Keratinocyte (primary cell): ENCODE results near the gene JAKMIP1.

Experiments used
- EZH2 ChIP-seq: IDR thresholded peaks from one replicate; pipeline ENCODE4 v1.6.1; 2012; ENCODE audit warnings: inconsistent platforms, mild to moderate bottlenecking, low read length, moderate library complexity
- TF ChIP-seq, protein P1 (sequence below), 3 experiments: IDR thresholded peaks in 1 of 3; conservative IDR thresholded peaks in 1 of 3; optimal IDR thresholded peaks in 1 of 3; 2 replicates in 2 of 3; 3 replicates in 1 of 3; pipeline versions ENCODE3 to v1.5.1; 2011; ENCODE audit warnings: low read length in 3 of 3, mild to moderate bottlenecking in 3 of 3, moderate library complexity in 2 of 3, control low read depth in 1 of 3, inconsistent platforms in 1 of 3; ENCODE audit not compliant: insufficient read depth in 2 of 3; ENCODE audit errors: extremely low read depth in 1 of 3

DNA sequence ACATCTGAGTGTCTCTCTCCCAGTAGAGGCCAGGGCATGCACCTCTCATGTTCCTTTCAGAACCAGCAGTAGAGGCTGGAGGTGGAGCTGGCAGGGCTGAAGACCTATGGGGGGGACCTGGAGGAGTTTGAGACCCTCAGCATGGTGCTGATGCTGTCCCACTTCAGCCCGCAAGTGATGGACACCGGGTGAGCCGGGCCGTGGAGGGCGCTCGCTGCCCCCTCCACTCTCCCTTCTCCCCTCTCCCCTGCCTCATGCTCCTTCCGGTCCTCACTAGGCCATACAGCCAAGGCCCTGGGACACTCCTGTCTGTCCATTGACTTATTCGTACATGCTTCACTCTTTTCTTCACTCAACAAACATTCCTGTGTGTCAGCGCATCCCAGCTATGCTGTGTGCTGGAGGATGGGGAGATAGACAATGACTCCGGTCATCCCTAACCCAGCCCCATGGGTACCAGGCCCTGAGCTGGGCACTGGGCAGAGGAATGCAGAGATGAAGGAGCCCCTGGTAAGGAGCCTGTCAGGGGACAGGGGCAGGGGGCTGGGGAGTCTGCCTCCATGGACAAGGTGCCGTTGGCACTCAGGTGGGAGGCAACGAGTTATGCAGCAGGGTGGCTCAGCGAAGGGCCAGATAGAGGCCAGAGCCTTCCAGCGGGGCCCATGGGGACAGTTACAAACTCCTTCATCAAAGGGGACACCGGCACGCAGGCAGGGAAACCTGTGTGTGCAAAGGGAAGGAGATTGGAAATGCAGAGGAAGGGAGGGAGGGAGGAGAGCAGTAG is 40.9 kb upstream of the JAKMIP1 start:
- TF ChIP-seq, protein P1, sequence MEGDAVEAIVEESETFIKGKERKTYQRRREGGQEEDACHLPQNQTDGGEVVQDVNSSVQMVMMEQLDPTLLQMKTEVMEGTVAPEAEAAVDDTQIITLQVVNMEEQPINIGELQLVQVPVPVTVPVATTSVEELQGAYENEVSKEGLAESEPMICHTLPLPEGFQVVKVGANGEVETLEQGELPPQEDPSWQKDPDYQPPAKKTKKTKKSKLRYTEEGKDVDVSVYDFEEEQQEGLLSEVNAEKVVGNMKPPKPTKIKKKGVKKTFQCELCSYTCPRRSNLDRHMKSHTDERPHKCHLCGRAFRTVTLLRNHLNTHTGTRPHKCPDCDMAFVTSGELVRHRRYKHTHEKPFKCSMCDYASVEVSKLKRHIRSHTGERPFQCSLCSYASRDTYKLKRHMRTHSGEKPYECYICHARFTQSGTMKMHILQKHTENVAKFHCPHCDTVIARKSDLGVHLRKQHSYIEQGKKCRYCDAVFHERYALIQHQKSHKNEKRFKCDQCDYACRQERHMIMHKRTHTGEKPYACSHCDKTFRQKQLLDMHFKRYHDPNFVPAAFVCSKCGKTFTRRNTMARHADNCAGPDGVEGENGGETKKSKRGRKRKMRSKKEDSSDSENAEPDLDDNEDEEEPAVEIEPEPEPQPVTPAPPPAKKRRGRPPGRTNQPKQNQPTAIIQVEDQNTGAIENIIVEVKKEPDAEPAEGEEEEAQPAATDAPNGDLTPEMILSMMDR (optimal IDR thresholded peaks at IDR 0.05 in 1 of 3, IDR thresholded peaks at IDR 0.05 in 1 of 3, conservative IDR thresholded peaks at IDR 0.05 in 1 of 3; ENCODE audit: extremely low read depth in 1 of 3, insufficient read depth in 2 of 3, low read length in 3 of 3), result no peak
- TF ChIP-seq EZH2, result no peak
